Measurements from ENCODE around the gene FCHO1.

Gene FCHO1

GRCh38 chr19:17720440-17720839 is 30.8 kb upstream of the FCHO1 start:
- H3K4me1 ChIP-seq (ENCODE audit: control insufficient read depth in 2 of 2, insufficient read depth in 2 of 2, low read length in 2 of 2): peaks cover 24 to 28% of the 10 kb centered on the region in 2 donors
- H3K9me3 ChIP-seq (ENCODE audit: control insufficient read depth in 2 of 2, low read length in 2 of 2): no peaks in the 10 kb centered on the region
- H3K27ac ChIP-seq (ENCODE audit: low read depth in 2 of 2, low read length in 2 of 2): no peak overlapping the region
- no peaks in the 10 kb centered on the region for H3K27me3 ChIP-seq (ENCODE audit: control insufficient read depth in 2 of 2, insufficient read depth in 2 of 2, low read length in 2 of 2)
- peak overlapping the region; percentile 57 to 76 for H3K4me3 ChIP-seq (ENCODE audit: low read length in 2 of 2)
- peak overlapping the region; percentile 14 to 54 for H3K9ac ChIP-seq (ENCODE audit: low read depth in 1 of 2, low read length in 2 of 2)
- peaks cover 16 to 17% of the 10 kb centered on the region in 2 donors for H3K36me3 ChIP-seq (ENCODE audit: control insufficient read depth in 2 of 2, insufficient read depth in 2 of 2, low read length in 2 of 2)

DNA sequence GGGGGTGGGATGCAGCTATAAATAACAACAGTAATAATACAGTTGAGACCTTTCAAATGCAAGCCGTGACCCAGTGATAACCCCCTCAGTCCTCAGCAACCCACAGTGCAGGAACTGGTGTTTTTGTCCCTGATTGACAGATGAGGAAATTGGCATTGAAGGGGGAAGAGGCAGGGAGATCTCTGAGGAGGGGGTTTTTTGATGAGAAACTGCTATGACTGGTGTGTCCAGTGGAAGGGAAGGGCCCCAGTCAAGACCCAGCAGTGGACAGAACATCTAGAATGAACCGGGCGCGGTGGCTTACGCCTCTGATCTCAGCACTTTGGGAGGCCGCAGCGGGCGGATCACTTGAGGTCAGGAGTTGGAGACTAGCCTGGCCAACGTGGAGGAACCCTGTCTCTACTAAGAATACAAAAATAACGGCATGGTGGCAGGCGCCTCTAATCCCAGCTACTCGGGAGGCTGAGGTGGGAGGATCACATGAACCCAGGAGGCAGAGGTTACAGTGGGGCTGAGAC is 30.1 kb upstream of the FCHO1 start:
- Histone ChIP-seq H3K9ac (ENCODE audit: low read depth in 1 of 2, low read length in 2 of 2) (no peak overlapping the region), H3K27me3 (ENCODE audit: control insufficient read depth in 2 of 2, insufficient read depth in 2 of 2, low read length in 2 of 2) (no peaks in the 10 kb centered on the region), H3K9me3 (ENCODE audit: control insufficient read depth in 2 of 2, low read length in 2 of 2) (no peaks in the 10 kb centered on the region), H3K36me3 (ENCODE audit: control insufficient read depth in 2 of 2, insufficient read depth in 2 of 2, low read length in 2 of 2) (peaks cover 17 to 22% of the 10 kb centered on the region in 2 donors), H3K27ac (ENCODE audit: low read depth in 2 of 2, low read length in 2 of 2) (no peak overlapping the region), H3K4me1 (ENCODE audit: control insufficient read depth in 2 of 2, insufficient read depth in 2 of 2, low read length in 2 of 2) (peaks cover 24 to 28% of the 10 kb centered on the region in 2 donors), H3K4me3 (ENCODE audit: low read length in 2 of 2) (no peak overlapping the region)

DNA sequence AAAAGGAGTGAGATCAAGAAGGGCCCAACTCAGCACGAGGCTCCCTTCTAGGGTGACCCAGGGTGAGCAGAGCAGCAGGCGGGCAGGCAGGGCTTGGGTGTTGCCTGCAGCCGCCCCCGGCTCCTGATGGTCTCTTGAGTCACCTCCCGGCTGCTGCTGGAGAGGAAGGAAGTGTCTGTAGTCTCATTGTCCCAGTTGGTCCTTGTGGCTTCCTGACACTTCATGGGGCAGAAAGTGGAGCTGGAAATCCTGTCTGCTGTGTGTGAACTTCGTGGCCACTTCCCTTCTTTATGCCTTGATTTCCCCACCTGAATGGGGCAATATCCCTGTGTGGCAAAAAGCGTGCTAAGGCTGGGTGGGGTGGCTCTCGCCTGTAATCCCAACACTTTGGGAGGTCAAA is 29.5 kb upstream of the FCHO1 start:
- H3K9me3 ChIP-seq (ENCODE audit: control insufficient read depth in 2 of 2, low read length in 2 of 2): no peaks in the 10 kb centered on the region
- no peak overlapping the region for H3K9ac ChIP-seq (ENCODE audit: low read depth in 1 of 2, low read length in 2 of 2)
- no peak overlapping the region for H3K27ac ChIP-seq (ENCODE audit: low read depth in 2 of 2, low read length in 2 of 2)

DNA sequence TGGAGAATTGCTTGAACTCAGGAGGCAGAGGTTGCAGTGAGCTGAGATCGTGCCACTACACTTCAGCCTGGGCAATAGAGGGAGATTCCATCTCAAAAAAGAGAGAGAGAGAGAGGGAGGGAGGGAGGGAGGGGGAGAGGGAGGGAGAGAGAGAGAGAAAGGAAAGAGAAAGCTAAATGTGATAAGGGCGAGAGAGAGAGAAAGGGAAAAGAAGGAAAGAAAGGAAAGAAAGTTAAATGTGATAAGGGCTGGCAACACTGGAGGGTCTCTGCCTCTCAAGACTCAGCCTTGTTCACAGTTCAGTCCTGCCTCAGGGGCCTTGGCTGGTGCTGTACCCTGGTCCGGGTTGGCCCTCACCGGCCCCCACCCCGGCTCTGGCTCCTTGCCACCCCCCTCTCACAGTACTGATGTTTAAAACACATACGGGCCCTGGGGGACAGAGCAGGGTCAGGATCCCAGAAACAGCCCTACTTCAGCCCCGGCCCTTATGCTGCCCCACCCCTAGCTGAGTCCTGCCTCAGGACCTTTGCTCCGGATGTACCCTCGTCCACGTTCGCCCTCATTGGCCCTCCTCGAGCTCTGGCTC is 28.5 kb upstream of the FCHO1 start:
- Histone ChIP-seq H3K4me3 (ENCODE audit: low read length in 2 of 2) (no peak overlapping the region), H3K9ac (ENCODE audit: low read depth in 1 of 2, low read length in 2 of 2) (no peak overlapping the region), H3K9me3 (ENCODE audit: control insufficient read depth in 2 of 2, low read length in 2 of 2) (no peaks in the 10 kb centered on the region), H3K27me3 (ENCODE audit: control insufficient read depth in 2 of 2, insufficient read depth in 2 of 2, low read length in 2 of 2) (no peaks in the 10 kb centered on the region), H3K27ac (ENCODE audit: low read depth in 2 of 2, low read length in 2 of 2) (no peak overlapping the region), H3K36me3 (ENCODE audit: control insufficient read depth in 2 of 2, insufficient read depth in 2 of 2, low read length in 2 of 2) (peaks cover 28 to 37% of the 10 kb centered on the region in 2 donors), H3K4me1 (ENCODE audit: control insufficient read depth in 2 of 2, insufficient read depth in 2 of 2, low read length in 2 of 2) (peaks cover 16 to 22% of the 10 kb centered on the region in 2 donors)

More for the DNA sequence above, 29.5 kb upstream of the FCHO1 start:
- Histone ChIP-seq H3K36me3 (ENCODE audit: control insufficient read depth in 2 of 2, insufficient read depth in 2 of 2, low read length in 2 of 2) (peaks cover 19 to 28% of the 10 kb centered on the region in 2 donors), H3K27me3 (ENCODE audit: control insufficient read depth in 2 of 2, insufficient read depth in 2 of 2, low read length in 2 of 2) (no peaks in the 10 kb centered on the region), H3K4me3 (ENCODE audit: low read length in 2 of 2) (peak overlapping the region in 1 of 2 donors; percentile 20), H3K4me1 (ENCODE audit: control insufficient read depth in 2 of 2, insufficient read depth in 2 of 2, low read length in 2 of 2) (peaks cover 24 to 28% of the 10 kb centered on the region in 2 donors)

- H3K27ac ChIP-seq (ENCODE audit: low read depth in 2 of 2, low read length in 2 of 2): no peak overlapping the region
- H3K4me1 ChIP-seq (ENCODE audit: control insufficient read depth in 2 of 2, insufficient read depth in 2 of 2, low read length in 2 of 2): peaks cover 12 to 18% of the 10 kb centered on the region in 2 donors
- H3K36me3 ChIP-seq (ENCODE audit: control insufficient read depth in 2 of 2, insufficient read depth in 2 of 2, low read length in 2 of 2): peaks cover 36 to 37% of the 10 kb centered on the region in 2 donors
Observed at GRCh38 chr19:17724655-17725054, 26.6 kb upstream of the FCHO1 start.

DNA sequence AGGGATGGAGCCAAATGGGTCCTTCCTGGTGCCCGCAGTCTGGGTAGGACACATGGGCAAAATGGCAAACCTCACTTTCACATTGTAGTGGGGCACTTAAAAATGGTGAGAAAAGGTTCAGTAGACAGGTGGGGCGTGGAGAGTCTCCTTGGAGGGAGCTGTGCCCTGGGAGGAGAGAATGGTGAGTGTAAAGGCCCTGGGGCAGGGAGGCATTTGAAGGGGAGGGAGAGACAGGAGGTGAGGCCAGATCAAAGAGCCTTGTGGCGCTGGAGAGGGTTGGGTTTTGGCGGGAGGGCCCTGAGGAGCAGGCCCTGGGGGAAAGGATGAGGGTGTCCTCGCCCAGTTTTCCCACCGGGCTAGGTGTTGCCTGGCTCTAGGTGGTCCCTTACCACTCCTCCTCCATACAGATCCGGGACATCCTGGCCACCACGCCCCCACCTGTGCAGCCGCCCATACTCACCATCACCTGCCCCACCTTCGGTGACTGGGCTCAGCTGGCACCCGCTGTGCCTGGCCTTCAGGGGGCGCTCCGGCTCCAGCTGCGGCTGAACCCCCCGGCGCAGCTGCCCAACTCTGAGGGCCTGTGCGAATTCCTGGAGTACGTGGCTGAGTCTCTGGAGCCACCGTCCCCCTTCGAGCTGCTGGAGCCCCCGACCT is 25.7 kb upstream of the FCHO1 start:
- no peak overlapping the region for H3K4me3 ChIP-seq (ENCODE audit: low read length in 2 of 2)
- H3K4me1 ChIP-seq (ENCODE audit: control insufficient read depth in 2 of 2, insufficient read depth in 2 of 2, low read length in 2 of 2): peaks cover 5 to 14% of the 10 kb centered on the region in 2 donors
- H3K27me3 ChIP-seq (ENCODE audit: control insufficient read depth in 2 of 2, insufficient read depth in 2 of 2, low read length in 2 of 2): no peaks in the 10 kb centered on the region
- H3K9ac ChIP-seq (ENCODE audit: low read depth in 1 of 2, low read length in 2 of 2): no peak overlapping the region
- no peaks in the 10 kb centered on the region for H3K9me3 ChIP-seq (ENCODE audit: control insufficient read depth in 2 of 2, low read length in 2 of 2)
- peaks cover 36 to 37% of the 10 kb centered on the region in 2 donors for H3K36me3 ChIP-seq (ENCODE audit: control insufficient read depth in 2 of 2, insufficient read depth in 2 of 2, low read length in 2 of 2)
- no peak overlapping the region for H3K27ac ChIP-seq (ENCODE audit: low read depth in 2 of 2, low read length in 2 of 2)

More at GRCh38 chr19:17724655-17725054, 26.6 kb upstream of the FCHO1 start:
- no peak overlapping the region for H3K9ac ChIP-seq (ENCODE audit: low read depth in 1 of 2, low read length in 2 of 2)
- H3K27me3 ChIP-seq (ENCODE audit: control insufficient read depth in 2 of 2, insufficient read depth in 2 of 2, low read length in 2 of 2): no peaks in the 10 kb centered on the region
- no peak overlapping the region for H3K4me3 ChIP-seq (ENCODE audit: low read length in 2 of 2)
- H3K9me3 ChIP-seq (ENCODE audit: control insufficient read depth in 2 of 2, low read length in 2 of 2): no peaks in the 10 kb centered on the region

- H3K27ac ChIP-seq (ENCODE audit: low read depth in 2 of 2, low read length in 2 of 2): no peak overlapping the region
- no peaks in the 10 kb centered on the region for H3K9me3 ChIP-seq (ENCODE audit: control insufficient read depth in 2 of 2, low read length in 2 of 2)
- no peaks in the 10 kb centered on the region for H3K27me3 ChIP-seq (ENCODE audit: control insufficient read depth in 2 of 2, insufficient read depth in 2 of 2, low read length in 2 of 2)
- no peak overlapping the region for H3K4me3 ChIP-seq (ENCODE audit: low read length in 2 of 2)
- peaks cover 0 to 8% of the 10 kb centered on the region in 2 donors for H3K4me1 ChIP-seq (ENCODE audit: control insufficient read depth in 2 of 2, insufficient read depth in 2 of 2, low read length in 2 of 2)
- peaks cover 36 to 41% of the 10 kb centered on the region in 2 donors for H3K36me3 ChIP-seq (ENCODE audit: control insufficient read depth in 2 of 2, insufficient read depth in 2 of 2, low read length in 2 of 2)
- H3K9ac ChIP-seq (ENCODE audit: low read depth in 1 of 2, low read length in 2 of 2): no peak overlapping the region
Observed at GRCh38 chr19:17726136-17726741, 25.0 kb upstream of the FCHO1 start.

DNA sequence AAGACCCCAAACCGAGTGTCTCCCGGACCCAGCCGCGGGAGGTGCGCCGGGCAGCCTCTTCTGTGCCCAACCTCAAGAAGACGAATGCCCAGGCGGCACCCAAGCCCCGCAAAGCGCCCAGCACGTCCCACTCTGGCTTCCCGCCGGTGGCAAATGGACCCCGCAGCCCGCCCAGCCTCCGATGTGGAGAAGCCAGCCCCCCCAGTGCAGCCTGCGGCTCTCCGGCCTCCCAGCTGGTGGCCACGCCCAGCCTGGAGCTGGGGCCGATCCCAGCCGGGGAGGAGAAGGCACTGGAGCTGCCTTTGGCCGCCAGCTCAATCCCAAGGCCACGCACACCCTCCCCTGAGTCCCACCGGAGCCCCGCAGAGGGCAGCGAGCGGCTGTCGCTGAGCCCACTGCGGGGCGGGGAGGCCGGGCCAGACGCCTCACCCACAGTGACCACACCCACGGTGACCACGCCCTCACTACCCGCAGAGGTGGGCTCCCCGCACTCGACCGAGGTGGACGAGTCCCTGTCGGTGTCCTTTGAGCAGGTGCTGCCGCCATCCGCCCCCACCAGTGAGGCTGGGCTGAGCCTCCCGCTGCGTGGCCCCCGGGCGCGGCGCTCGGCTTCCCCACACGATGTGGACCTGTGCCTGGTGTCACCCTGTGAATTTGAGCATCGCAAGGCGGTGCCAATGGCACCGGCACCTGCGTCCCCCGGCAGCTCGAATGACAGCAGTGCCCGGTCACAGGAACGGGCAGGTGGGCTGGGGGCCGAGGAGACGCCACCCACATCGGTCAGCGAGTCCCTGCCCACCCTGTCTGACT is 24.1 kb upstream of the FCHO1 start:
- Histone ChIP-seq H3K4me3 (ENCODE audit: low read length in 2 of 2) (no peak overlapping the region), H3K9me3 (ENCODE audit: control insufficient read depth in 2 of 2, low read length in 2 of 2) (no peaks in the 10 kb centered on the region), H3K36me3 (ENCODE audit: control insufficient read depth in 2 of 2, insufficient read depth in 2 of 2, low read length in 2 of 2) (peaks cover 39 to 43% of the 10 kb centered on the region in 2 donors), H3K27me3 (ENCODE audit: control insufficient read depth in 2 of 2, insufficient read depth in 2 of 2, low read length in 2 of 2) (no peaks in the 10 kb centered on the region), H3K4me1 (ENCODE audit: control insufficient read depth in 2 of 2, insufficient read depth in 2 of 2, low read length in 2 of 2) (peaks cover 0 to under 1% of the 10 kb centered on the region in 2 donors), H3K27ac (ENCODE audit: low read depth in 2 of 2, low read length in 2 of 2) (no peak overlapping the region), H3K9ac (ENCODE audit: low read depth in 1 of 2, low read length in 2 of 2) (no peak overlapping the region)

- no peaks in the 10 kb centered on the region for H3K4me1 ChIP-seq (ENCODE audit: control insufficient read depth in 2 of 2, insufficient read depth in 2 of 2, low read length in 2 of 2)
- H3K27ac ChIP-seq (ENCODE audit: low read depth in 2 of 2, low read length in 2 of 2): no peak overlapping the region
- H3K9ac ChIP-seq (ENCODE audit: low read depth in 1 of 2, low read length in 2 of 2): no peak overlapping the region
- no peak overlapping the region for H3K4me3 ChIP-seq (ENCODE audit: low read length in 2 of 2)
- peaks cover 41 to 43% of the 10 kb centered on the region in 2 donors for H3K36me3 ChIP-seq (ENCODE audit: control insufficient read depth in 2 of 2, insufficient read depth in 2 of 2, low read length in 2 of 2)
- H3K9me3 ChIP-seq (ENCODE audit: control insufficient read depth in 2 of 2, low read length in 2 of 2): no peaks in the 10 kb centered on the region
- no peaks in the 10 kb centered on the region for H3K27me3 ChIP-seq (ENCODE audit: control insufficient read depth in 2 of 2, insufficient read depth in 2 of 2, low read length in 2 of 2)
Observed at GRCh38 chr19:17727843-17728242, 23.4 kb upstream of the FCHO1 start.

Measured in mucosa of rectum (tissue), 2 donors.